SU-DHL-6 (cell line): ENCODE measurements around the gene PIH1D1.

ENCODE experiments used
- H2AFZ ChIP-seq: fragments of 200-600 bp; sonication (generic); 2 replicates; pipeline ENCODE4 v1.6.1; 2014; ENCODE audit warnings: low read depth, mild to moderate bottlenecking, moderate library complexity, mixed read lengths, antibody characterized with exemption, low read length; ENCODE audit not compliant: severe bottlenecking
- H3F3A ChIP-seq: fragments of 200-600 bp; shearing (Covaris generic); 2 replicates; pipeline ENCODE4 v1.6.0; 2016; ENCODE audit warnings: antibody characterized with exemption, mild to moderate bottlenecking; ENCODE audit not compliant: insufficient read depth
- H3K27ac ChIP-seq: fragments of 200-600 bp; sonication (generic); 2 replicates; pipeline ENCODE4 v1.5.1; 2016; ENCODE audit warnings: low read depth, mild to moderate bottlenecking, low read length, moderate library complexity, mixed read lengths
- H3K27me3 ChIP-seq: fragments of 200-600 bp; sonication (generic), shearing (Covaris generic); 2 replicates; pipeline ENCODE4 v1.6.0; 2014; ENCODE audit warnings: mild to moderate bottlenecking, low read length
- H3K36me3 ChIP-seq: fragments of 200-600 bp; sonication (generic); 2 replicates; pipeline ENCODE4 v1.6.1; 2014; ENCODE audit warnings: mild to moderate bottlenecking, low read length, mixed read lengths
- H3K4me2 ChIP-seq: fragments of 300-600, 200-600 bp; shearing (Covaris generic), sonication (generic); 2 replicates; pipeline ENCODE4 v1.6.0; 2014; ENCODE audit warnings: low read length, low read depth, mild to moderate bottlenecking; ENCODE audit not compliant: poor library complexity, severe bottlenecking
- H3K4me3 ChIP-seq: fragments of 200-600 bp; sonication (generic); 2 replicates; pipeline ENCODE4 v1.5.1; 2014; ENCODE audit warnings: antibody characterized with exemption, low read length, mild to moderate bottlenecking, mixed read lengths; ENCODE audit not compliant: insufficient read depth, poor library complexity, severe bottlenecking
- H3K79me2 ChIP-seq: fragments of 200-600 bp; sonication (generic); 2 replicates; pipeline ENCODE4 v1.6.1; 2014; ENCODE audit warnings: mild to moderate bottlenecking, low read length, moderate library complexity; ENCODE audit not compliant: insufficient read depth
- H3K9ac ChIP-seq: fragments of 200-600 bp; sonication (generic); 2 replicates; pipeline ENCODE4 v1.7.0; 2014; ENCODE audit warnings: mild to moderate bottlenecking, low read length
- H3K9me2 ChIP-seq: fragments of 200-600 bp; sonication (generic); replicated peaks from 2 replicates; pipeline ENCODE4 v1.6.1; 2014; ENCODE audit warnings: low read length; ENCODE audit not compliant: insufficient read depth
- H3K9me3 ChIP-seq: fragments of 200-600 bp; sonication (generic); 2 replicates; pipeline ENCODE4 v1.6.1; 2014; ENCODE audit warnings: low read length, mixed read lengths; ENCODE audit not compliant: insufficient read depth
- H4K20me1 ChIP-seq: fragments of 200-600 bp; sonication (generic); 2 replicates; pipeline ENCODE4 v1.6.1; 2014; ENCODE audit warnings: low read depth, mild to moderate bottlenecking, antibody characterized with exemption, low read length, moderate library complexity, mixed read lengths
- EZH2phosphoT487 ChIP-seq: fragments of 200-600 bp; sonication (generic), shearing (Covaris generic); conservative IDR thresholded peaks from 2 replicates; pipeline ENCODE4 v1.6.1; 2018; ENCODE audit warnings: mild to moderate bottlenecking, antibody characterized with exemption, low read length, moderate library complexity, mixed read lengths
- TF ChIP-seq, protein P1 (sequence below): fragments of 200-600 bp; sonication (generic); IDR thresholded peaks from one replicate; pipeline ENCODE4 v1.5.1; 2017; ENCODE audit warnings: antibody characterized with exemption, mild to moderate bottlenecking, low read length, moderate library complexity; ENCODE audit not compliant: insufficient read depth, poor library complexity, severe bottlenecking

PIH1D1 gene

DNA sequence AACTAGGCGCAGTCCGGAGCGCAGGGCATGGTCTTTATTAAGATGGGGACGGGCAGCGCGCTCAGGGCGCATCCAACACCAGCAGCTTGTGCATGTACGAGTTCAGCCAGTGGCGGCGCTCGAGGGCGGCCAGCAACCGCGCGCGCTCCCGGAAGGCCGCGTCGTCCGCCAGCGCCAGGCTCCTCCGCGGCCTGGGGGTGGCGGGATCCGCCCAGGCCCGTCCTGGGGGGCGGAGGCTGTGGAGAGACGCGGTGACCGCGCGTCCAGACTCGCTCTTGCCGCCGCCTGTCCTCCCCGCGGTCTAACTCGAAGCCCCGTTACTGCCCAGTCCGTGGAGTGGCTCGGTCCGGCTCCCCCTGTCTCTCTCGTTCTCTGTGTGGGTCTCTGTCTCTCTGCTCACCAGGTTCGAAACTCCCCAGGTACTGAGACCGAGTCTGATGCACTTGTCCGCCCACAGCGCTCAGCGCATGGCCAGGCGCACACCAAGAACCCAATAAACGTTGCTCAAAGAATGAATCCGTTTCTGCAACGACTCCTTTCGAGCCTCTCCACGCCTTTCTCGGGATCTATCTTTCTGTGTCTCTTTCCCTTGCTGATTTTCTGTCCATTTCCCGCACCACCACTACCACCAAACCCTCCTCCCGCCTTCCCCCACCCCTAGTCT lies 29.1 kb downstream of the PIH1D1 start:
- Histone ChIP-seq H3K4me2 (no peak overlapping the region), H3F3A (no peaks in the 10 kb centered on the region), H3K9me2 (no peaks in the 10 kb centered on the region), H3K4me3 (no peak overlapping the region), H4K20me1 (no peaks in the 10 kb centered on the region), H3K27me3 (no peaks in the 10 kb centered on the region), H2AFZ (no peak overlapping the region), H3K9ac (no peak overlapping the region), H3K79me2 (no peaks in the 10 kb centered on the region), H3K27ac (no peak overlapping the region), H3K9me3 (no peaks in the 10 kb centered on the region), H3K36me3 (no peaks in the 10 kb centered on the region)
- TF ChIP-seq EZH2phosphoT487 = no peak
- TF ChIP-seq, protein P1, sequence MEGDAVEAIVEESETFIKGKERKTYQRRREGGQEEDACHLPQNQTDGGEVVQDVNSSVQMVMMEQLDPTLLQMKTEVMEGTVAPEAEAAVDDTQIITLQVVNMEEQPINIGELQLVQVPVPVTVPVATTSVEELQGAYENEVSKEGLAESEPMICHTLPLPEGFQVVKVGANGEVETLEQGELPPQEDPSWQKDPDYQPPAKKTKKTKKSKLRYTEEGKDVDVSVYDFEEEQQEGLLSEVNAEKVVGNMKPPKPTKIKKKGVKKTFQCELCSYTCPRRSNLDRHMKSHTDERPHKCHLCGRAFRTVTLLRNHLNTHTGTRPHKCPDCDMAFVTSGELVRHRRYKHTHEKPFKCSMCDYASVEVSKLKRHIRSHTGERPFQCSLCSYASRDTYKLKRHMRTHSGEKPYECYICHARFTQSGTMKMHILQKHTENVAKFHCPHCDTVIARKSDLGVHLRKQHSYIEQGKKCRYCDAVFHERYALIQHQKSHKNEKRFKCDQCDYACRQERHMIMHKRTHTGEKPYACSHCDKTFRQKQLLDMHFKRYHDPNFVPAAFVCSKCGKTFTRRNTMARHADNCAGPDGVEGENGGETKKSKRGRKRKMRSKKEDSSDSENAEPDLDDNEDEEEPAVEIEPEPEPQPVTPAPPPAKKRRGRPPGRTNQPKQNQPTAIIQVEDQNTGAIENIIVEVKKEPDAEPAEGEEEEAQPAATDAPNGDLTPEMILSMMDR = no peak

DNA sequence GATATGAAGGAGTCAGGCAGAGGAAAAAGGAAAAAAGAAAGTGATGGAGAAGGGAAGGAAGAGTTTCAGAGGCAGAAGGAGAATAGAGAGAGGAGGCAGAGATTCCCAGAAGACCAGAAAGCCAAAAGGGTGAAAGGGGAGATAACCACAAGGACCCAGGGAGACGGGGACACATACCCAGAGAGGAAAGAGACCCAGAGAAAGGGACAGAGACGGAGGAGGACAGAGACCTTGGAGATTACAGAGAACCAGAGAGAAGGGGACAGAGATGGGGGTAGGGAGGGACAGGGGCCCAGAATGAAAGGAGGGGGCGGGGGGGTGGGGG lies 29.8 kb downstream of the PIH1D1 start:
- H4K20me1 ChIP-seq = no peaks in the 10 kb centered on the region

DNA sequence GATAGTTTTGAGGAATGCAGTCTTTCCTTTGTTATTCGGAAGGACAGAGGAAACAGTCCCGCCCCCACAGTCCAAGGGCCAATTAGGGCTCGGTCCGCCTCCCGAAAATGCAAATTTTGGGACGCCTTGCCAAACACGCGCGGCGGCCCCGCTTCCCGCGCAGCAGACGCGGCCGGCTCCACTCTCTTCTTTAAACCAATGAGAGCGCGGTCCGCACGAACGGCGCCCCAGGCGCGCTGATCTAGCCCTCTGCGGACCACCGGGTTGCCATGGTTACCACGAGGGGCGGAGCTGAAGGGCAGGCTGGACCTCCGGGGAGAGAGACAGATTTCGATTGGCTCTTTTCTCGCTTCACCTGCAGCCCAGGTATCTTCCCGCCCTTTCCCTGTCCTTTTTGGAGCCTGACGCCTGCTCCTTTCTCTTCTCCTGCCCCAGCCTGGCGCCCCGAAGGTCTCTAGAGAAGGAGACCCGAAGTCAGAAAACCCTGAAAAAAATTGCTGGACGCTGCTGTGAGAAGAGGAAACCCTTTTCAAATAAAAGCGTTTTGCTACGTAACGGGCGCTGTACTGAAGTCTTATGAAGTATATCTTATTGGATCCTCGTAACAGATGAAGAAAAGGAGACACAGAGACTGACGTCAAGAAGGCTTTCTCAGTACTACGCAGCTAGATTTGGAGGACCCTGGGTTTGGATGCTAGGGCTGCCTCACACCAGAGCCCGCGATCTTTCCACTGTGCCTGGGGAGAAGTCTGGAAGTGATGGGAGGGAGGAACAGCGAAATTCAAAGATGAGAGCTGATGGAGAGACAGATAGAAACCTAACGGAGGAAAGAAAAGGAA lies 30.4 kb downstream of the PIH1D1 start:
- H3K9me2 ChIP-seq = no peaks in the 10 kb centered on the region
- no peaks in the 10 kb centered on the region for H3K27me3 ChIP-seq
- no peak overlapping the region for H3K4me3 ChIP-seq

More for the DNA sequence above, 29.8 kb downstream of the PIH1D1 start:
- Histone ChIP-seq H3F3A (no peaks in the 10 kb centered on the region), H3K9me3 (no peaks in the 10 kb centered on the region), H3K4me2 (no peak overlapping the region), H2AFZ (no peak overlapping the region), H3K4me3 (no peak overlapping the region), H3K27ac (no peak overlapping the region), H3K9ac (no peak overlapping the region), H3K36me3 (no peaks in the 10 kb centered on the region), H3K27me3 (no peaks in the 10 kb centered on the region), H3K9me2 (no peaks in the 10 kb centered on the region), H3K79me2 (no peaks in the 10 kb centered on the region)
- TF ChIP-seq EZH2phosphoT487 = no peak
- TF ChIP-seq, protein P1 = no peak

More for the DNA sequence above, 30.4 kb downstream of the PIH1D1 start:
- TF ChIP-seq, protein P1 = no peak
- no peak for TF ChIP-seq EZH2phosphoT487
- Histone ChIP-seq H3F3A (no peaks in the 10 kb centered on the region), H3K36me3 (no peaks in the 10 kb centered on the region), H3K79me2 (no peaks in the 10 kb centered on the region), H3K4me2 (no peak overlapping the region), H2AFZ (no peak overlapping the region), H4K20me1 (no peaks in the 10 kb centered on the region), H3K27ac (no peak overlapping the region), H3K9me3 (no peaks in the 10 kb centered on the region), H3K9ac (no peak overlapping the region)
